Parathyroid adenoma (tissue), 2 donors: ENCODE results near the gene RBKS.

Experiments
- H2AFZ ChIP-seq: fragments of 300-600 bp; sonication (generic); one replicate; pipeline ENCODE4 v1.7.0; 2017; ENCODE audit warnings: antibody characterized with exemption, mild to moderate bottlenecking
- H3K27ac ChIP-seq: fragments of 300-600 bp; sonication (generic); one replicate; pipeline ENCODE4 v1.7.0; 2017
- H3K27me3 ChIP-seq: fragments of 300-600 bp; sonication (generic); one replicate; pipeline ENCODE4 v1.7.0; 2017; ENCODE audit warnings: low read length; ENCODE audit not compliant: control insufficient read depth, insufficient read depth
- H3K36me3 ChIP-seq: fragments of 300-600 bp; sonication (generic); one replicate; pipeline ENCODE4 v1.7.0; 2017; ENCODE audit warnings: low read length; ENCODE audit not compliant: control insufficient read depth, insufficient read depth
- H3K4me1 ChIP-seq: fragments of 300-600 bp; sonication (generic); one replicate; pipeline ENCODE4 v1.7.0; 2017; ENCODE audit warnings: control low read depth
- H3K4me2 ChIP-seq: fragments of 300-600 bp; sonication (generic); one replicate; pipeline ENCODE4 v1.7.0; 2017; ENCODE audit warnings: low read length
- H3K4me3 ChIP-seq: fragments of 300-600 bp; sonication (generic); one replicate; pipeline ENCODE4 v1.7.0; 2017; ENCODE audit warnings: low read depth, low read length
- H3K79me2 ChIP-seq: fragments of 300-600 bp; sonication (generic); one replicate; pipeline ENCODE4 v1.7.0; 2017; ENCODE audit warnings: control low read depth
- H3K9ac ChIP-seq: fragments of 300-600 bp; sonication (generic); one replicate; pipeline ENCODE4 v1.7.0; 2017; ENCODE audit warnings: mild to moderate bottlenecking
- H3K9me3 ChIP-seq: fragments of 300-600 bp; sonication (generic); one replicate; pipeline ENCODE4 v1.7.0; 2017; ENCODE audit warnings: low read length; ENCODE audit not compliant: control insufficient read depth
- CTCF ChIP-seq: fragments of 300-600 bp; sonication (generic); IDR thresholded peaks from one replicate; pipeline ENCODE4 v1.7.0; 2017; ENCODE audit warnings: antibody characterized with exemption, mild to moderate bottlenecking
- donor health status: primary hyperparathyroidism.

The RBKS gene

GRCh38 chr2:27776097-27776496 lies 114.1 kb downstream of the RBKS start:
- no peak overlapping the region for H3K9ac ChIP-seq
- H3K4me2 ChIP-seq, result no peak overlapping the region
- H3K27me3 ChIP-seq, result no peaks in the 10 kb centered on the region
- no peak overlapping the region for H2AFZ ChIP-seq
- H3K4me3 ChIP-seq, result no peak overlapping the region
- peaks cover 13% of the 10 kb centered on the region for H3K4me1 ChIP-seq
- H3K9me3 ChIP-seq, result no peaks in the 10 kb centered on the region
- no peaks in the 10 kb centered on the region for H3K36me3 ChIP-seq
- no peak overlapping the region for H3K27ac ChIP-seq
- no peak for TF ChIP-seq CTCF
- H3K79me2 ChIP-seq, result peaks cover 35% of the 10 kb centered on the region

- Histone ChIP-seq H3K4me3 (no peak overlapping the region), H3K27ac (no peak overlapping the region), H3K9ac (no peak overlapping the region), H3K4me1 (peaks cover 13% of the 10 kb centered on the region), H3K79me2 (peaks cover 35% of the 10 kb centered on the region), H3K4me2 (no peak overlapping the region), H2AFZ (no peak overlapping the region), H3K9me3 (no peaks in the 10 kb centered on the region), H3K36me3 (no peaks in the 10 kb centered on the region), H3K27me3 (no peaks in the 10 kb centered on the region)
- no peak for TF ChIP-seq CTCF
These were observed 116.2 kb downstream of the RBKS start for GRCh38 chr2:27773959-27774358.

GRCh38 chr2:27772804-27773203 lies 117.4 kb downstream of the RBKS start:
- Histone ChIP-seq H3K4me3 (no peak overlapping the region), H3K4me2 (peak overlapping the region; percentile 82), H3K36me3 (no peaks in the 10 kb centered on the region), H2AFZ (no peak overlapping the region), H3K9me3 (no peaks in the 10 kb centered on the region), H3K27ac (no peak overlapping the region), H3K79me2 (peaks cover 35% of the 10 kb centered on the region), H3K4me1 (peaks cover 13% of the 10 kb centered on the region), H3K27me3 (no peaks in the 10 kb centered on the region), H3K9ac (no peak overlapping the region)
- TF ChIP-seq CTCF, result no peak

- peak within 1 kb of the TSS; percentile 93 for H3K4me3 ChIP-seq
- peak within 1 kb of the TSS; percentile 89 for H2AFZ ChIP-seq
- peak within 1 kb of the TSS; percentile 82 for H3K4me2 ChIP-seq
- peak within 1 kb of the TSS; percentile 83 for H3K27ac ChIP-seq
- H3K9me3 ChIP-seq, result no peaks in the 10 kb centered on the region
- no peak for TF ChIP-seq CTCF
- H3K79me2 ChIP-seq, result peaks cover 35% of the 10 kb centered on the region
- H3K36me3 ChIP-seq, result no peaks in the 10 kb centered on the region
- H3K27me3 ChIP-seq, result no peaks in the 10 kb centered on the region
- H3K9ac ChIP-seq, result peak within 1 kb of the TSS; percentile 11
- H3K4me1 ChIP-seq, result peaks cover 13% of the 10 kb centered on the region
These were observed 118.4 kb downstream of the RBKS start, which contains the start of gene MRPL33 for GRCh38 chr2:27771548-27772335. MRPL33 (plus strand) TSS chr2:27771719; CDS start chr2:27771778, 59 bp downstream.

- peak overlapping the region; percentile 89 for H2AFZ ChIP-seq
- H3K9ac ChIP-seq, result no peak overlapping the region
- peaks cover 13% of the 10 kb centered on the region for H3K4me1 ChIP-seq
- H3K27me3 ChIP-seq, result no peaks in the 10 kb centered on the region
- H3K36me3 ChIP-seq, result no peaks in the 10 kb centered on the region
- H3K79me2 ChIP-seq, result peaks cover 32% of the 10 kb centered on the region
- peak overlapping the region; percentile 93 for H3K4me3 ChIP-seq
- peak overlapping the region; percentile 82 for H3K4me2 ChIP-seq
- H3K9me3 ChIP-seq, result no peaks in the 10 kb centered on the region
- peak overlapping the region; percentile 83 for H3K27ac ChIP-seq
- no peak for TF ChIP-seq CTCF
These were observed 119.0 kb downstream of the RBKS start for GRCh38 chr2:27771202-27771547.
